Heart left ventricle (tissue), 16 donors: ENCODE results near the gene NFE2L3. TPM values are rescaled to one million over a fixed set of nuclear protein-coding genes. Genes with fewer than 3 reads are reported as not detected.

ENCODE experiments used
- ATAC-seq, 4 donors: fragments of 200-7000 bp; cut with Tn5 transposase; one replicate each; pipeline ENCODE4 v1.9.1; 2020 to 2022; ENCODE audit warnings: moderate library complexity in 4 of 4, mild to moderate bottlenecking in 3 of 4, moderate number of reproducible peaks in 1 of 4
- DNase-seq, 5 donors: peaks; one replicate each; pipeline ENCODE4 v3.0.0-alpha.2; 2020
- H3K27ac ChIP-seq, 12 donors: fragments of 200-600 bp; sonication (generic) in 4 of 12; one replicate each; pipeline versions ENCODE4 v1.5.0 to v1.8.0; 2016 to 2022; ENCODE audit warnings: mild to moderate bottlenecking in 2 of 12
- H3K27me3 ChIP-seq, 9 donors: fragments of 200-600 bp; sonication (generic) in 2 of 9; one replicate each; pipeline versions ENCODE4 v1.5.1 to v1.8.0; 2016 to 2022; ENCODE audit warnings: mild to moderate bottlenecking in 3 of 9
- H3K36me3 ChIP-seq, 9 donors: fragments of 200-600 bp; sonication (generic) in 2 of 9; one replicate each; pipeline versions ENCODE4 v1.5.0 to v1.8.0; 2018 to 2022; ENCODE audit warnings: mild to moderate bottlenecking in 2 of 9
- H3K4me1 ChIP-seq, 12 donors: fragments of 200-600 bp; sonication (generic) in 4 of 12; one replicate each; pipeline versions ENCODE4 v1.5.0 to v1.8.0; 2016 to 2022; ENCODE audit warnings: mild to moderate bottlenecking in 3 of 12
- H3K4me3 ChIP-seq, 12 donors: fragments of 200-600 bp; sonication (generic) in 4 of 12; one replicate each; pipeline versions ENCODE4 v1.5.0 to v1.8.0; 2017 to 2022; ENCODE audit warnings: mild to moderate bottlenecking in 9 of 12, moderate library complexity in 4 of 12
- H3K9me3 ChIP-seq, 12 donors: fragments of 200-600 bp; sonication (generic) in 4 of 12; one replicate each; pipeline versions ENCODE4 v1.5.0 to v1.8.0; 2016 to 2022; ENCODE audit warnings: mild to moderate bottlenecking in 1 of 12
- CTCF ChIP-seq, 12 donors: fragments of 200-600 bp; sonication (generic) in 4 of 12; IDR thresholded peaks; one replicate each; pipeline versions ENCODE4 v1.5.0 to v1.8.0; 2018 to 2022; ENCODE audit warnings: antibody characterized with exemption in 12 of 12, mild to moderate bottlenecking in 5 of 12
- POLR2A ChIP-seq, 2 donors: fragments of 450-650 bp; IDR thresholded peaks; one replicate each; pipeline ENCODE4 v1.6.1; 2017; ENCODE audit warnings: antibody characterized with exemption in 2 of 2, mild to moderate bottlenecking in 2 of 2, moderate library complexity in 2 of 2
- WGBS, 4 donors: extraction: QIAGEN DNeasy Blood & Tissue Kit in 2 of 4; methylation state at CpG; one replicate each; pipeline versions ENCODE4 v1.1.5 to v1.1.7; 2013 to 2018; 5-methylcytosine and 5-hydroxymethylcytosine counted together
- intact Hi-C, 10 donors: fragments of 100-400 bp; cut with DNase I; formaldehyde crosslinking; loops; one replicate each; pipeline versions ENCODE4 v1.11.1 to v1.14.2; 2022
- polyA plus RNA-seq, 2 donors: library from polyadenylated mRNA; stranded (reverse); fragments of 200-250 nt; gene quantifications; one replicate each; pipeline ENCODE4 v1.2.3, GENCODE V29; 2013
- total RNA-seq, 9 donors: library from RNA; depleted of rRNA in 2 of 9; stranded (reverse); fragments of >200 nt in 2 of 9; fragmentation: NEBNext Ultra II Directional in 3 of 9; extraction: Animal tissue kit (Norgen Biotek cat#: 25700) in 3 of 9; gene quantifications; one replicate each; pipeline versions ENCODE4 v1.1.0 to v1.2.4, GENCODE V29; 2016 to 2023
- donor health status: ischemic (EF 13 %, LVEDD 7.1; RV severe dilation, severe dysfunction).
- donor health status: healthy with polysubstance abuse.
- donor health status: DM: no; HTN: yes; CAD: no.
- donor health status: DM: no; HTN: no; CAD: no.
- donor health status: ischemic (EF 25% LVEDD 6.9; RV normal size, moderate dysfunction).
- donor health status: ischemic (EF 25% LVEDD 5.7; RV mildly dilated, moderate dysfunction).
- donor health status: healthy.
- donor health status: DM: yes; HTN: yes; CAD: no.
- donor health status: ischemic (EF 35%, LVEDD 5.7; RV mildly dilated, moderate dysfunction).
- donor health status: nonischemic (EF 11% LVEDD 7.7; RV severe dilation, severe dysfunction).
- donor health status: DM: yes; HTN: yes; CAD: no.
- donor health status: PGD.
- donor health status: ischemic (EF 29% LVEDD 5.4; RV normal size, mild dysfunction).
- donor health status: nonischemic (EF 23%, LVEDD 6.1; RV moderate dilation, normal function).

NFE2L3 gene
- total and polyA plus RNA-seq, 11 donors: 0.75 to 5.6 (median 1.8) TPM

DNA sequence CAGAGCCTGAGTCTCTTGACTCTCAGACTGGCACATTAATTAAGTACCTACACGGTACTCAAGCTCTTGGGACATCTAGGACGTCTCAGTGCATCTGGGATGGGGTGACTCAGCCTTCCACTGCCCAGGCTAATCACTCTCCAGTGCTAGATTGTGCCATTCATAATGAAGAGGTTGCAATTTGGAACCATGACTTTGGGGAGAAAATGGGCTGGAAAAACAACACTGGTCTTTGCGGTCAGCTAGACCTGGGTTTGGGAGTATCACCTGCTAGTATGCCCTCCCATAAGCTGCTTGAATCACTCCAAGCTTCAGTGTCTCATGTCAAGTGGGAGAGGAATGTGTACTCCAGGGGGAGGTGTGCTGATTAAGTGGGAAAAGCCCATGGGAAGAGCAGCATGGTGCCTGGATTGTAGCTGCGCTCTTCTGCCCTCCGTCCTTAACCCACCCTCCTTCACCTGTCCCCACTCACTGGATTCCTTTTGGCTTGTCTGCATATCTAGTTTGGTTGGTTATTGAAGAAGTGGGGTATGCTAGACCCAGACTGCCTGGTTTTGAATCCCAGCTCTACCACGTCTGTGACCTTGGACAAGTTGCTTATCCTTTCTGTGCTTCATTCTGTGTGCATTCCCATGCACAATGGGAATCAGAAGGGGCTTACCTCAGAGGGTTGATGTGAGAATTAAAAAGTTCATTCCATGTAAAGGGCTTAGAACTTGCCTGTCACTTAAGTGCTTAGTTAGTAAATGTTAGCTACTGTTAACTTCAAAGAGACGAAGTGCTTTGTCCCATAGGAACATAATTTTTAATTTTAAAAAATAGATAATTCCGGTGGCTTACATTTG is 3.8 kb downstream of the NFE2L3 start:
- Histone ChIP-seq H3K4me3 (peak overlapping the region in 4 of 12 donors; percentile 5 to 23 (median 12)), H3K27ac (peak overlapping the region in 3 of 12 donors; percentile 2 to 80 (median 30)), H3K4me1 (peaks cover 0 to 45% (median 0%) of the 10 kb centered on the region in 12 donors), H3K36me3 (no peaks in the 10 kb centered on the region), H3K27me3 (peaks cover 0 to 31% (median 19%) of the 10 kb centered on the region in 9 donors), H3K9me3 (no peaks in the 10 kb centered on the region)
- DNase-seq (no peak), ATAC-seq (no peak)
- no peak for TF ChIP-seq POLR2A (IDR thresholded peaks at IDR 0.05)
- no peak for TF ChIP-seq CTCF (IDR thresholded peaks at IDR 0.05)
- intact Hi-C loops: loop anchor here in 1 of 10 donors (5.0 kb wide), 1 partner anchor 42 kb away; no protein-coding TSS in a partner anchor
- 49 to 55% (median 53%) methylated on average over 8 of the region's 8 CpGs for WGBS, 4 donors

DNA sequence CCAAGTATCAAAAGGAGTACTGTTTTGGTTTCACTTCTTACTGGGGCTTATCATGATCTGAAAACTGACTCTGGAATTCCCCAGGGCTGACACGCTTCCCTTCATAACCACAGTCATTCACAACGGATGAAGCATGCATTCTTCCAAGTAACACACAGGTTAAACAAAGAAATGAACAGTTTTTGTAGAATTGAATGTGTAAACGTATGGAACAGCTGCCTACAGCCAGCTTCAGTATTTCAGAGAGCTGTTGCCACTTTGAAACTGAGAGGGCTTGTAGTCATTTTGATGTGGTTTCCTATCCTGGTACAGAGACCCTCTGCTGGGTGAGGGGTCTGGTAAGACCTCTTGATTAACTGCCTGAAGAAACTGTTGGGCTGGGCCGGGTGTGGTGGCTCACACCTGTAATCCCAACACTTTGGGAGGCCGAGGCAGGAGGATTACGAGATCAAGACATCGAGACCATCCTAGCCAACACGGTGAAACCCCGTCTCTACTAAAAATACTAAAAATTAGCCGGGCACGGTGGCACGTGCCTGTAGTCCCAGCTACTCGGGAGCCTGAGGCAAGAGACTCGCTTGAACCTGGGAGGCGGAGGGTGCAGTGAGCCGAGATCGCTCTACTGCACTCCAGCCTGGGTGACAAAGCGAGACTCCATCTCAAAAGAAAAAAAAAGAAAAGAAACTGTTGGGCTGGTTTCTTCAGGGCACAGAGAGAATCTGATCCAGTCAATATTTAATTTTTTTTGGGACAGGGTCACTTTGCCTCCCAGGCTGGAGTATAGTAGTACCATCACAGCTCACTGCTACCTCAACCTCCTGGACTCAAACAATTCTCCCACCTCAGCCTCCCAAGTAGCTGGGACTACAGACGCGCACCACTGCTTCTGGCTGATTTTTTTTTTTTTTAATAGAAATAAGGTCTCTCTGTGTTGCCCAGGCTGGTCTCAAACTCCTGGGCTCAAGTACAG is 4.7 kb downstream of the NFE2L3 start:
- H3K4me3 ChIP-seq: peak overlapping the region in 5 of 12 donors; percentile 5 to 23 (median 11)
- H3K4me1 ChIP-seq: peaks cover 0 to 45% (median 0%) of the 10 kb centered on the region in 12 donors
- H3K36me3 ChIP-seq: no peaks in the 10 kb centered on the region
- ATAC-seq (peak in 1 of 4 donors; percentile 58), DNase-seq (no peak)
- H3K27ac ChIP-seq: peak overlapping the region in 1 of 12 donors; percentile 80
- H3K27me3 ChIP-seq: peaks cover 0 to 24% (median 17%) of the 10 kb centered on the region in 9 donors
- TF ChIP-seq CTCF (IDR thresholded peaks at IDR 0.05) (no peak), POLR2A (IDR thresholded peaks at IDR 0.05) (no peak)
- H3K9me3 ChIP-seq: no peaks in the 10 kb centered on the region
- intact Hi-C loops: loop anchor here in 1 of 10 donors (5.0 kb wide), 1 partner anchor 41 kb away; no protein-coding TSS in a partner anchor
- 79 to 81% (median 79%) methylated on average over 19 to 20 of the region's 20 CpGs for WGBS, 4 donors

- Histone ChIP-seq H3K4me1 (peaks cover 0 to 45% (median 0%) of the 10 kb centered on the region in 12 donors), H3K9me3 (no peaks in the 10 kb centered on the region), H3K4me3 (no peak overlapping the region), H3K36me3 (no peaks in the 10 kb centered on the region), H3K27me3 (peaks cover 0 to 20% (median 9%) of the 10 kb centered on the region in 9 donors), H3K27ac (no peak overlapping the region)
- TF ChIP-seq POLR2A (IDR thresholded peaks at IDR 0.05): no peak
- TF ChIP-seq CTCF (IDR thresholded peaks at IDR 0.05): no peak
- WGBS, 4 donors: 79 to 84% (median 82%) methylated on average over 4 of the region's 4 CpGs
- DNase-seq: no peak
- intact Hi-C loops: loop anchor here in 1 of 10 donors (5.0 kb wide), 1 partner anchor 40 kb away; no protein-coding TSS in a partner anchor
- ATAC-seq: no peak
These were observed 5.6 kb downstream of the NFE2L3 start for GRCh38 chr7:26157520-26158105.
